Colonic mucosa (tissue), 4 donors: ENCODE data around the gene DTWD2. TPM values are rescaled to one million over a fixed set of nuclear protein-coding genes. Genes with fewer than 3 reads are reported as not detected.
A peak's percentile ranks its signal among the peaks of the same experiment; 100 is the strongest.

ENCODE experiments used
- DNase-seq: peaks from one replicate; pipeline ENCODE4 v3.0.0-alpha.2; 2020
- H3K27ac ChIP-seq: fragments of 200-600 bp; one replicate; pipeline ENCODE4 v1.8.0; 2021
- H3K27me3 ChIP-seq: fragments of 200-600 bp; one replicate; pipeline ENCODE4 v1.8.0; 2021
- H3K36me3 ChIP-seq: fragments of 200-600 bp; one replicate; pipeline ENCODE4 v1.8.0; 2021
- H3K4me1 ChIP-seq: fragments of 200-600 bp; one replicate; pipeline ENCODE4 v1.8.0; 2021; ENCODE audit warnings: mild to moderate bottlenecking
- H3K4me3 ChIP-seq: fragments of 200-600 bp; one replicate; pipeline ENCODE4 v1.8.0; 2021
- H3K9ac ChIP-seq, 2 donors: one replicate each; pipeline ENCODE4 v1.7.0; 2013; ENCODE audit warnings: control low read depth in 2 of 2, low read depth in 2 of 2, low read length in 2 of 2
- H3K9me3 ChIP-seq: fragments of 200-600 bp; one replicate; pipeline ENCODE4 v1.8.0; 2021
- CTCF ChIP-seq: fragments of 200-600 bp; IDR thresholded peaks from one replicate; pipeline ENCODE4 v1.8.0; 2022; ENCODE audit warnings: antibody characterized with exemption, mild to moderate bottlenecking
- intact Hi-C: fragments of 100-400 bp; cut with DNase I; formaldehyde crosslinking; loops from one replicate; pipeline ENCODE4 v1.14.1; 2022
- total RNA-seq, 2 donors: library from RNA; stranded (reverse); fragmentation: NEBNext Ultra II Directional in 1 of 2; extraction: Animal tissue kit (Norgen Biotek cat#: 25700) in 1 of 2; gene quantifications; one replicate each; pipeline ENCODE4 v1.2.1, GENCODE V29; 2021
- donor health status: healthy.
- donor health status: DM: no; HTN: no; CAD: no.
- donor health status: DM: no; HTN: no; CAD: no.

The DTWD2 gene
- total RNA-seq, 2 donors from 2014 or later: 7.5 to 11.7 TPM

GRCh38 chr5:119031905-119032304, 43.6 kb upstream of the DTWD2 start:
- no peak for TF ChIP-seq CTCF
- intact Hi-C loops: no loop called here
- Histone ChIP-seq H3K4me1 (no peaks in the 10 kb centered on the region), H3K9me3 (no peaks in the 10 kb centered on the region), H3K4me3 (no peak overlapping the region), H3K27me3 (no peaks in the 10 kb centered on the region), H3K9ac (no peak overlapping the region), H3K36me3 (no peaks in the 10 kb centered on the region), H3K27ac (no peak overlapping the region)
- no peak for DNase-seq

GRCh38 chr5:119031011-119031886, 42.9 kb upstream of the DTWD2 start:
- Histone ChIP-seq H3K36me3 (no peaks in the 10 kb centered on the region), H3K9me3 (no peaks in the 10 kb centered on the region), H3K27me3 (no peaks in the 10 kb centered on the region), H3K9ac (no peak overlapping the region), H3K4me3 (no peak overlapping the region), H3K4me1 (no peaks in the 10 kb centered on the region), H3K27ac (no peak overlapping the region)
- DNase-seq: no peak
- TF ChIP-seq CTCF: no peak
- intact Hi-C loops: no loop called here

GRCh38 chr5:119028575-119028974, 40.2 kb upstream of the DTWD2 start:
- no peaks in the 10 kb centered on the region for H3K9me3 ChIP-seq
- H3K27ac ChIP-seq: no peak overlapping the region
- H3K27me3 ChIP-seq: no peaks in the 10 kb centered on the region
- no peak overlapping the region for H3K9ac ChIP-seq
- intact Hi-C loops: loop anchor here (10.0 kb wide), 1 partner anchor 386 kb away; no protein-coding TSS in a partner anchor
- no peak for DNase-seq
- no peak overlapping the region for H3K4me3 ChIP-seq
- no peaks in the 10 kb centered on the region for H3K36me3 ChIP-seq
- TF ChIP-seq CTCF: no peak
- H3K4me1 ChIP-seq: no peaks in the 10 kb centered on the region

GRCh38 chr5:119022773-119023172, 34.4 kb upstream of the DTWD2 start:
- no peak for TF ChIP-seq CTCF
- Histone ChIP-seq H3K27me3 (no peaks in the 10 kb centered on the region), H3K4me1 (no peaks in the 10 kb centered on the region), H3K9ac (no peak overlapping the region), H3K27ac (no peak overlapping the region), H3K4me3 (no peak overlapping the region), H3K9me3 (no peaks in the 10 kb centered on the region), H3K36me3 (no peaks in the 10 kb centered on the region)
- intact Hi-C loops: loop anchor here (10.0 kb wide), 1 partner anchor 392 kb away; no protein-coding TSS in a partner anchor
- no peak for DNase-seq

- Histone ChIP-seq H3K9me3 (no peaks in the 10 kb centered on the region), H3K27me3 (no peaks in the 10 kb centered on the region), H3K36me3 (no peaks in the 10 kb centered on the region), H3K9ac (no peak overlapping the region), H3K4me3 (no peak overlapping the region), H3K4me1 (no peaks in the 10 kb centered on the region), H3K27ac (no peak overlapping the region)
- TF ChIP-seq CTCF: peak; percentile 32
- DNase-seq: no peak
- intact Hi-C loops: loop anchor here (10.0 kb wide), 1 partner anchor 393 kb away; no protein-coding TSS in a partner anchor
These were observed 33.8 kb upstream of the DTWD2 start for GRCh38 chr5:119022017-119022745.
